Cardiac fibroblast (primary cell): Measurements from ENCODE around the gene MORF4L1.
A peak's percentile ranks its signal among the peaks of the same experiment; 100 is the strongest.
"Not testable (repeated sequence)": the region's sequence is repeated elsewhere in the genome, so short reads cannot be mapped to it uniquely, and the experiment has no call there.

Experiments used
- DNase-seq, 2 donors: peaks; one replicate each; pipeline versions ENCODE4 v3.0.0 to v3.0.0-alpha.2; 2010; ENCODE audit warnings: low read depth in 2 of 2
- H3K4me3 ChIP-seq, 2 donors: replicated peaks in 1 of 2; 1 replicate in 1 of 2; 2 replicates in 1 of 2; pipeline ENCODE4 v1.5.1; 2011; ENCODE audit warnings: low read depth in 2 of 2, low read length in 2 of 2, mild to moderate bottlenecking in 2 of 2, moderate library complexity in 1 of 2
- TF ChIP-seq, protein P1 (sequence below): IDR thresholded peaks from one replicate; pipeline ENCODE4 v1.5.1; 2011; ENCODE audit warnings: low read depth, mild to moderate bottlenecking, low read length, inconsistent platforms

MORF4L1 gene

GRCh38 chr15:78850352-78850751 is 22.3 kb upstream of the MORF4L1 start:
- H3K4me3 ChIP-seq: no peak overlapping the region
- no peak for DNase-seq
- TF ChIP-seq, protein P1, sequence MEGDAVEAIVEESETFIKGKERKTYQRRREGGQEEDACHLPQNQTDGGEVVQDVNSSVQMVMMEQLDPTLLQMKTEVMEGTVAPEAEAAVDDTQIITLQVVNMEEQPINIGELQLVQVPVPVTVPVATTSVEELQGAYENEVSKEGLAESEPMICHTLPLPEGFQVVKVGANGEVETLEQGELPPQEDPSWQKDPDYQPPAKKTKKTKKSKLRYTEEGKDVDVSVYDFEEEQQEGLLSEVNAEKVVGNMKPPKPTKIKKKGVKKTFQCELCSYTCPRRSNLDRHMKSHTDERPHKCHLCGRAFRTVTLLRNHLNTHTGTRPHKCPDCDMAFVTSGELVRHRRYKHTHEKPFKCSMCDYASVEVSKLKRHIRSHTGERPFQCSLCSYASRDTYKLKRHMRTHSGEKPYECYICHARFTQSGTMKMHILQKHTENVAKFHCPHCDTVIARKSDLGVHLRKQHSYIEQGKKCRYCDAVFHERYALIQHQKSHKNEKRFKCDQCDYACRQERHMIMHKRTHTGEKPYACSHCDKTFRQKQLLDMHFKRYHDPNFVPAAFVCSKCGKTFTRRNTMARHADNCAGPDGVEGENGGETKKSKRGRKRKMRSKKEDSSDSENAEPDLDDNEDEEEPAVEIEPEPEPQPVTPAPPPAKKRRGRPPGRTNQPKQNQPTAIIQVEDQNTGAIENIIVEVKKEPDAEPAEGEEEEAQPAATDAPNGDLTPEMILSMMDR: no peak

- TF ChIP-seq, protein P1: no peak
- DNase-seq: no peak
These were observed 21.5 kb upstream of the MORF4L1 start for GRCh38 chr15:78850941-78851755.

DNA sequence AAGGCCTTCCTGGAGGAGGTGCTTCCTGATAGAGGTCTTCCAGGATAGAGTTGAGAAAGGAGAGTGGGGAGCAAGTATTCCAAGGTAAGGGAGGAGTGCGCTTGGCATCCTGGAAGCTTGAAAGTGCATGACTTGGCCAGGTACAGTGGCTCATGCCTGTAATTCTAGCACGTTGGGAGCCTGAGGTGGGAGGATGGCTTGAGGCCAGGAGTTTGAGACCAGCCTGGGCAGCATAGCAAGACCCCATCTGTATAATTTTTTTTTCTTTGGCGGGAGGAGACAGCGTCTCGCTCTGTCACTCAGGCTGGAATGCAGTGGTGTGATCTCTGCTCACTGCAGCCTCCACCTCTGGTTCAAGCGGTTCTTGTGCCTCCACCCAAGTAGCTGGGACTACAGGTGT is 19.2 kb upstream of the MORF4L1 start:
- H3K4me3 ChIP-seq: no peak overlapping the region
- no peak for DNase-seq
- TF ChIP-seq, protein P1: no peak

More at GRCh38 chr15:78850941-78851755, 21.5 kb upstream of the MORF4L1 start:
- H3K4me3 ChIP-seq: no peak overlapping the region

GRCh38 chr15:78854833-78855372 is 17.8 kb upstream of the MORF4L1 start:
- no peak overlapping the region for H3K4me3 ChIP-seq
- no peak for DNase-seq
- TF ChIP-seq, protein P1: no peak

DNA sequence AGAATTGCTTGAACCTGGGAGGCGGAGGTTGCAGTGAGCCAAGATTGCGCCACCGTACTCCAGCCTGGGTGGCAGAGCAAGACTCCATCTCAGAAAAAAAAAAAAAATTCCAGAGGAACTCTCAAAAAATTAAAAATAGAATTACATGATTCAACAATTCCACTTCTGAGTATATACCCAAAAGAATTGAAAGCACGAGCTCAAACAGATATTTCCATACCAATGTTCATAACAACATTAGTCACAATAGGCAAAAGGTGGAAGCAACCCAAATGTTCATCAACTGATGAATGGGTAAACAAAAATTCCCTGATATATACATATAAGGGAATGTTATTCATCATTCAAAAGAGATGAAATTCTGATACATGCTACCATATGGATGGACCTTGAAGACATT is 16.9 kb upstream of the MORF4L1 start:
- no peak overlapping the region for H3K4me3 ChIP-seq
- peak; percentile 72 to 92 for DNase-seq
- TF ChIP-seq, protein P1: no peak

DNA sequence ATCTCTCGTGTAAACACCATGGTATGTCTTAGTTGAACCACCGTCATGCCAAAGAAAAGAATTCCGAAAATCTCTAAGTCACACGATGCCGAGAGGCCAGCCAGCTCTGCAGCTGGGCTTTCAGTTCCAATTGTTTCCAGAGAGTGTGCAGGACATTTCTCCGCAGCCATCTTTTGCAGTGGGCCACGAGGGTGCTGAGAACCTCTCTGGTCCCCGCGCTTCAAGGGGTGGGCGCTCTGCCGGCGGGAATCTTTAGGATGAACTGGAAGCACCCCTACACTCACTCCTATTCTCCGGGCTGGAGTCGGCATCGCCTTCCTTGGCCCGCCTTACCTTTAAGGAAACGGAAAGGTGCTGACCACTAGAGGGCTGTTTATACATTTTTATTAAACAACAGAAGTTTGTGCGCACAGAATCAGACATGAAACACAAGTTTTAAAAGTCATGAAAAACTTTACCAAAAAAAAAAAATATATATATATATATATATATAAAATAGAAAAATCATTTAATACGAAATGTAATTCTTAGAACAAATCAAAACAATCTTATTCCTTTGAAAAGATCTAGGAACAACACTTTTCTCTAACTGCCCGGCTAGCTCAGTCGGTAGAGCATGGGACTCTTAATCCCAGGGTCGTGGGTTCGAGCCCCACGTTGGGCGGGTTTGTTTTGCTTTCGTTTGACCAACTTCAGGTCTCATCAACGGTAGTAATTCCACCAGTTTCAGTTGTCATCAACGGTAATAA is 12.5 kb upstream of the MORF4L1 start:
- TF ChIP-seq, protein P1: peak; percentile 57
- DNase-seq: peak; percentile 90 to 91
- peak overlapping the region; percentile 40 to 59 for H3K4me3 ChIP-seq

DNA sequence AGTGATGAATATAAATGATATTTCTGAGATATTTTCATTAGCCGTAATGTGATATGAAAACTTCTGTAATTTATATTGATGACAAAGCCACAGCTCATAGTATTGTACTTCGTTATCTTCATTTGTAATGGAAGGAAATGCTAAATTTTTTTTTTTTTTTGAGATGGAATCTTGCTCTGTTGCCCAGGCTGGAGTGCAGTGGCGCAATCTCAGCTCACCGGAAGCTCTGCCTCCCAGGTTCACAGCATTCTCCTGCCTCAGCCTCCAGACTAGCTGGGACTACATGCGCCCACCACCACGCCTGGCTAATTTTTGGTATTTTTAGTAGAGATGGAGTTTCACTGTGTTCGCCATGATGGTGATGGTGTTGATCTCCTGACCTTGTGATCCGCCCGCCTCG is 7.1 kb upstream of the MORF4L1 start:
- DNase-seq, H3K4me3 ChIP-seq: not testable (repeated sequence)

DNA sequence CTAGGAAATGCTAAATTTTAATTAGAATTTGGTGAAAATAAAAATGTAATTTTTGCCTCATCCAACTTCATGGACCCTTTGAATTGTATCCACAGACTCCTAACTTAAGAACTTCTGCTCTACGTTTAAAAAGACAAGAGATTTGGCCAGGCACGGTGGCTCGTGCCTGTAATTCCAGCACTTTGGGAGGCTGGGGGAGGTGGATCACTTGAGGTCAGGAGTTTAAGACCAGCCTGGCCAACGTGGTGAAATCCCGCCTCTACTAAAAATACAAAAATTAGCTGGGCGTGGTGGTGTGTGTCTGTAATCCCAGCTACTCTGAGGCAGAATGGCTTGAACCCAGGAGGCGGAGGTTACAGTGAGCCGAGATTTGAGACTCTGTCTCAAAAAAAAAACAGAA is 6.7 kb upstream of the MORF4L1 start:
- not testable (repeated sequence) for H3K4me3 ChIP-seq, DNase-seq
